ENCODE data around the gene CA6. TPM values are rescaled to one million over a fixed set of nuclear protein-coding genes. Genes with fewer than 3 reads are reported as not detected.
"Not testable (repeated sequence)": the region's sequence is repeated elsewhere in the genome, so short reads cannot be mapped to it uniquely, and the experiment has no call there.

Gene CA6
- total RNA-seq, 1 experiment from 2014 or later: not detected

DNA sequence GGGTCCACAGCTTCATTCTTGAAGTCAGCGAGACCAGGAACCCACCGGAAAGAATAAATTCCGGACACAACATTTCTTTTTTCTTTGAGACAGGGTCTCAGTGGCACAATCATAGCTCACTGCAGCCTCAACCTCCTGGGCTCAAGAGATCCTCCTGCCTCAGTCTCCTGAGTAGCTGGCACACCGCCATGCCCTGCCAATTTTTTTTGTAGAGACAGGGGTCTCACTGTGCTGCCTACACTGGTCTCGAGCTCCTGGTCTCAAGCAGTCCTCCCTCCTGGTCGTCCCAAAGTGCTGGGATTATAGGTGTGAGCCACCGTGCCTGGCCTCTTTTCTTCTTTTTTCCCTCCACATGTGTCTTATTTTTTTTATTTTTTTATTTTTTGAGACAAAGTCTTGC lies 46.6 kb upstream of the CA6 start:
- H3K4me2 ChIP-seq (ENCODE audit: insufficient read depth, insufficient read length, low read length): no peak overlapping the region
- no peak for DNase-seq

DNA sequence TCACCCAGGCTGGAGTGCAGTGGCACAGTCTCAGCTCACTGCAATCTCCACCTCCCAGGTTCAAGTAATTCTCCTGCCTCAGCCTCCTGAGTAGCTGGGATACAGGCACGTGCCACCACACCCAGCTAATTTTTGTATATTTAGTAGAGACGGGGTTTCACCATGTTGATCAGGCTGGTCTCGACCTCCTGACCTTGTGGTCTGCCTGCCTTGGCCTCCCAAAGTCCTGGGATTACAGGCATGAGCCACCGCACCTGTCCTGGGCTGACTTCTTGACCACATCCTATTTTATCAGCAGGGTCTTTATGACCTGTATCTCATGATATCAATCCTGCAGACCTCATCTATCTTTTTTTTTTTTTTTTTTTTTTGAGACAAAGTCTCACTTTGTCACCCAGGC lies 45.0 kb upstream of the CA6 start:
- not testable (repeated sequence) for H4K8ac ChIP-seq (replicated peaks; ENCODE audit: insufficient read length, low read depth, low read length); H3K4me1 ChIP-seq (ENCODE audit: insufficient read depth, low read length); H3K9ac ChIP-seq (ENCODE audit: extremely low read depth, insufficient read length, low read length); H2BK120ac ChIP-seq (ENCODE audit: low read depth, low read length, poor library complexity, severe bottlenecking); H4K5ac ChIP-seq (ENCODE audit: insufficient read length, low read depth, low read length); H3K18ac ChIP-seq (ENCODE audit: insufficient read length, low read depth, low read length); H2AK5ac ChIP-seq (ENCODE audit: insufficient read length, low read length); H2BK15ac ChIP-seq (ENCODE audit: low read depth, low read length); H3T11ph ChIP-seq (ENCODE audit: low read length); H3K9me3 Mint-ChIP-seq; H2BK12ac ChIP-seq (ENCODE audit: insufficient read length, low read depth, low read length); H3K23me2 ChIP-seq (ENCODE audit: insufficient read length, low read depth, low read length, poor library complexity, severe bottlenecking); H4K91ac ChIP-seq (ENCODE audit: insufficient read length, low read depth, low read length); H3K9me3 ChIP-seq (ENCODE audit: control insufficient read depth, low read depth, low read length); H3K79me1 ChIP-seq (ENCODE audit: insufficient read depth, low read depth, low read length, poor library complexity, severe bottlenecking); H3K4me2 ChIP-seq (ENCODE audit: insufficient read depth, insufficient read length, low read length); H3K36me3 Mint-ChIP-seq (ENCODE audit: insufficient read depth in 1 of 3, low read depth in 3 of 3); H3K27ac ChIP-seq (ENCODE audit: insufficient read length, low read depth, low read length); H3K27ac Mint-ChIP-seq; H3K27me3 Mint-ChIP-seq (ENCODE audit: low read depth); H3K56ac ChIP-seq (ENCODE audit: insufficient read length, low read depth, low read length); H4K20me1 ChIP-seq (ENCODE audit: control insufficient read depth, insufficient read depth, insufficient read length); DNase-seq; H3K23ac ChIP-seq (ENCODE audit: insufficient read length, low read depth, low read length); H3K4me3 Mint-ChIP-seq; H3K27me3 ChIP-seq (ENCODE audit: insufficient read depth, low read length); H3K79me2 ChIP-seq (ENCODE audit: insufficient read depth, low read length); H2BK5ac ChIP-seq (ENCODE audit: insufficient read length, low read length); H2AFZ ChIP-seq (ENCODE audit: low read length); H3K14ac ChIP-seq (ENCODE audit: insufficient read depth, low read length); H2BK20ac ChIP-seq (ENCODE audit: low read depth, low read length, poor library complexity, severe bottlenecking); H3K4ac ChIP-seq (ENCODE audit: low read depth, low read length); H3K4me1 Mint-ChIP-seq
- WGBS (ENCODE audit: extremely low coverage, insufficient read length, low lambda C conversion rate): no CpG with 5 or more reads among the region's 4 CpGs

More for the DNA sequence above, 46.6 kb upstream of the CA6 start:
- no peaks in the 10 kb centered on the region for H3K79me2 ChIP-seq (ENCODE audit: insufficient read depth, low read length)
- H3K27ac ChIP-seq (ENCODE audit: insufficient read length, low read depth, low read length): no peak overlapping the region
- no peaks in the 10 kb centered on the region for H4K20me1 ChIP-seq (ENCODE audit: control insufficient read depth, insufficient read depth, insufficient read length)
- no peak overlapping the region for H3K4ac ChIP-seq (ENCODE audit: low read depth, low read length)
- H2AK5ac ChIP-seq (ENCODE audit: insufficient read length, low read length): no peak overlapping the region
- no peak overlapping the region for H2BK120ac ChIP-seq (ENCODE audit: low read depth, low read length, poor library complexity, severe bottlenecking)
- no peak overlapping the region for H2BK5ac ChIP-seq (ENCODE audit: insufficient read length, low read length)
- no peak overlapping the region for H2AFZ ChIP-seq (ENCODE audit: low read length)
- peaks cover 5 to 6% of the 10 kb centered on the region in 2 experiments; a peak in 3 of 4 replicates for H3K4me1 Mint-ChIP-seq
- no peak overlapping the region for H3K4me3 Mint-ChIP-seq
- H3K4me1 ChIP-seq (ENCODE audit: insufficient read depth, low read length): no peaks in the 10 kb centered on the region
- no peaks in the 10 kb centered on the region for H3K23me2 ChIP-seq (ENCODE audit: insufficient read length, low read depth, low read length, poor library complexity, severe bottlenecking)
- H4K5ac ChIP-seq (ENCODE audit: insufficient read length, low read depth, low read length): no peak overlapping the region
- H2BK20ac ChIP-seq (ENCODE audit: low read depth, low read length, poor library complexity, severe bottlenecking): no peak overlapping the region
- no peak overlapping the region for H3K9ac ChIP-seq (ENCODE audit: extremely low read depth, insufficient read length, low read length)
- no peaks in the 10 kb centered on the region for H3K27me3 ChIP-seq (ENCODE audit: insufficient read depth, low read length)
- no peaks in the 10 kb centered on the region for H3K9me3 ChIP-seq (ENCODE audit: control insufficient read depth, low read depth, low read length)
- H2BK15ac ChIP-seq (ENCODE audit: low read depth, low read length): no peak overlapping the region
- H3K27me3 Mint-ChIP-seq (ENCODE audit: low read depth): no peaks in the 10 kb centered on the region; the same call in 1 of the 2 replicates
- H3K23ac ChIP-seq (ENCODE audit: insufficient read length, low read depth, low read length): no peak overlapping the region
- WGBS (ENCODE audit: extremely low coverage, insufficient read length, low lambda C conversion rate): no CpG with 5 or more reads among the region's 7 CpGs
- no peak for TF ChIP-seq CTCF (conservative IDR thresholded peaks at IDR 0.05)
- no peak overlapping the region for H3K18ac ChIP-seq (ENCODE audit: insufficient read length, low read depth, low read length)
- no peak overlapping the region for H4K8ac ChIP-seq (replicated peaks; ENCODE audit: insufficient read length, low read depth, low read length)
- H3K56ac ChIP-seq (ENCODE audit: insufficient read length, low read depth, low read length): no peak overlapping the region
- H4K91ac ChIP-seq (ENCODE audit: insufficient read length, low read depth, low read length): no peak overlapping the region
- H3K79me1 ChIP-seq (ENCODE audit: insufficient read depth, low read depth, low read length, poor library complexity, severe bottlenecking): no peaks in the 10 kb centered on the region
- H2BK12ac ChIP-seq (ENCODE audit: insufficient read length, low read depth, low read length): no peak overlapping the region
- no peak overlapping the region for H3K27ac Mint-ChIP-seq
- H3K14ac ChIP-seq (ENCODE audit: insufficient read depth, low read length): no peak overlapping the region; the same call in 1 of the 2 replicates
- no peak overlapping the region for H3T11ph ChIP-seq (ENCODE audit: low read length)
- peaks cover 8% of the 10 kb centered on the region in 2 experiments; a peak in 3 of 5 replicates for H3K9me3 Mint-ChIP-seq
- peaks cover 0 to 5% (median 0%) of the 10 kb centered on the region in 3 experiments; a peak in 3 of 7 replicates for H3K36me3 Mint-ChIP-seq (ENCODE audit: insufficient read depth in 1 of 3, low read depth in 3 of 3)

Measured in H9 (cell line).